GM23338 (cell line): ENCODE measurements around the gene TICRR. TPM values are rescaled to one million over a fixed set of nuclear protein-coding genes. Genes with fewer than 3 reads are reported as not detected.

Experiments
- ATAC-seq: fragments of 200-7000 bp; cut with Tn5 transposase; 3 replicates; pipeline ENCODE4 v1.9.1; 2020
- DNase-seq: peaks from one replicate; pipeline ENCODE4 v3.0.0-alpha.2; 2015; ENCODE audit warnings: low spot score
- H2AFZ ChIP-seq: fragments of 200-600 bp; sonication (generic); 2 replicates; pipeline ENCODE4 v1.8.0; 2016; ENCODE audit warnings: antibody characterized with exemption, mild to moderate bottlenecking, moderate library complexity
- H3F3A ChIP-seq: fragments of 200-600 bp; sonication (generic); replicated peaks from 2 replicates; pipeline ENCODE4 v1.8.0; 2017; ENCODE audit warnings: antibody characterized with exemption, mixed run types, low read depth
- H3K27ac ChIP-seq: fragments of 200-600 bp; sonication (generic); 2 replicates; pipeline ENCODE4 v1.6.1; 2016; ENCODE audit warnings: low read depth
- H3K27me3 ChIP-seq: fragments of 200-600 bp; sonication (generic); 2 replicates; pipeline ENCODE4 v1.8.0; 2016; ENCODE audit warnings: mild to moderate bottlenecking, mixed run types, moderate library complexity; ENCODE audit not compliant: insufficient read depth
- H3K36me3 ChIP-seq: fragments of 200-600 bp; sonication (generic); 2 replicates; pipeline ENCODE4 v1.8.0; 2016; ENCODE audit warnings: mild to moderate bottlenecking; ENCODE audit not compliant: insufficient read depth
- H3K4me1 ChIP-seq: fragments of 200-600 bp; sonication (generic); 2 replicates; pipeline ENCODE4 v1.8.0; 2016; ENCODE audit warnings: mild to moderate bottlenecking, moderate library complexity; ENCODE audit not compliant: insufficient read depth
- H3K4me2 ChIP-seq: fragments of 200-600 bp; sonication (generic); 2 replicates; pipeline ENCODE4 v1.7.1; 2017; ENCODE audit warnings: mixed run types
- H3K4me3 ChIP-seq: fragments of 200-600 bp; sonication (generic); 2 replicates; pipeline ENCODE4 v1.6.1; 2016; ENCODE audit warnings: mixed run types
- H3K79me2 ChIP-seq: fragments of 200-600 bp; sonication (generic); replicated peaks from 2 replicates; pipeline ENCODE4 v1.8.0; 2017; ENCODE audit warnings: mild to moderate bottlenecking; ENCODE audit not compliant: insufficient read depth
- H3K9me2 ChIP-seq: fragments of 200-600 bp; sonication (generic); 2 replicates; pipeline ENCODE4 v1.8.0; 2017; ENCODE audit not compliant: insufficient read depth
- H4K20me1 ChIP-seq: fragments of 200-600 bp; sonication (generic); replicated peaks from 2 replicates; pipeline ENCODE4 v1.8.0; 2017; ENCODE audit warnings: mild to moderate bottlenecking; ENCODE audit not compliant: insufficient read depth
- H3K27ac Mint-ChIP-seq: 2 replicates; pipeline ENCODE4 v1.8.0; 2020; ENCODE audit warnings: inconsistent platforms, mild to moderate bottlenecking, moderate library complexity, mixed read lengths
- H3K27me3 Mint-ChIP-seq: 3 replicates; pipeline ENCODE4 v1.8.0; 2022; ENCODE audit warnings: low read depth, mild to moderate bottlenecking, moderate library complexity, mixed read lengths, inconsistent platforms; ENCODE audit not compliant: insufficient read depth, poor library complexity
- H3K36me3 Mint-ChIP-seq: 3 replicates; pipeline ENCODE4 v1.8.0; 2021; ENCODE audit warnings: low read depth, mild to moderate bottlenecking, inconsistent platforms, moderate library complexity, mixed read lengths
- H3K4me1 Mint-ChIP-seq: 3 replicates; pipeline ENCODE4 v1.8.0; 2020; ENCODE audit warnings: mild to moderate bottlenecking, inconsistent platforms, mixed read lengths
- H3K4me3 Mint-ChIP-seq: 3 replicates; pipeline ENCODE4 v1.8.0; 2021; ENCODE audit warnings: moderate library complexity, mild to moderate bottlenecking, inconsistent platforms, mixed read lengths
- H3K9me3 Mint-ChIP-seq: 3 replicates; pipeline ENCODE4 v1.8.0; 2020; ENCODE audit warnings: moderate library complexity, mild to moderate bottlenecking, inconsistent platforms, mixed read lengths
- CREB1 ChIP-seq: fragments of 250-450 bp; sonication (Bioruptor Pico); IDR thresholded peaks from 2 replicates; pipeline ENCODE4 v1.5.0; 2020; ENCODE audit warnings: low read depth, mild to moderate bottlenecking, moderate library complexity
- EZH2 ChIP-seq: fragments of 200-600 bp; sonication (generic); IDR thresholded peaks from one replicate; pipeline ENCODE4 v1.8.0; 2017; ENCODE audit warnings: antibody characterized with exemption, mild to moderate bottlenecking, low read depth; ENCODE audit not compliant: unreplicated experiment
- EZH2phosphoT487 ChIP-seq: fragments of 200-600 bp; sonication (generic); IDR thresholded peaks from one replicate; pipeline ENCODE4 v1.8.1; 2018; ENCODE audit warnings: antibody characterized with exemption; ENCODE audit not compliant: unreplicated experiment
- JUNB ChIP-seq: IDR thresholded peaks from one replicate; pipeline ENCODE4 v1.6.1; 2016; ENCODE audit warnings: antibody characterized with exemption; ENCODE audit not compliant: unreplicated experiment
- NANOG ChIP-seq: IDR thresholded peaks from 2 replicates; pipeline ENCODE4 v1.6.1; 2016; ENCODE audit warnings: antibody characterized with exemption, borderline replicate concordance
- POLR2AphosphoS5 ChIP-seq: IDR thresholded peaks from 2 replicates; pipeline ENCODE4 v1.6.1; 2016; ENCODE audit warnings: antibody characterized with exemption, low read depth
- STAT1 ChIP-seq: IDR thresholded peaks from one replicate; pipeline ENCODE4 v1.6.1; 2016; ENCODE audit warnings: antibody characterized with exemption; ENCODE audit not compliant: unreplicated experiment
- ZNF114 ChIP-seq: fragments of 250-450 bp; sonication (Bioruptor Pico); IDR thresholded peaks from 2 replicates; pipeline ENCODE4 v1.5.0; 2020; ENCODE audit warnings: mild to moderate bottlenecking, moderate library complexity
- ZNF331 ChIP-seq: fragments of 250-450 bp; sonication (Bioruptor Pico); IDR thresholded peaks from 2 replicates; pipeline ENCODE4 v1.5.0; 2020; ENCODE audit warnings: low read depth, mild to moderate bottlenecking, moderate library complexity
- long read RNA-seq: library from polyadenylated mRNA; unstranded; transcript quantifications from one replicate; pipeline ENCODE4 v2.0.0, GENCODE V29; 2020; ENCODE audit not compliant: unreplicated experiment
- polyA plus RNA-seq: library from polyadenylated mRNA; unstranded; fragments of >200 nt; fragmentation: Nextera tagmentation; extraction: Ambion mirVana; gene quantifications from 2 replicates; pipeline ENCODE4 v1.2.1, GENCODE V29; 2016
- total RNA-seq: library from RNA; depleted of rRNA; stranded (reverse); fragments of >200 nt; shearing (Covaris generic); gene quantifications from 2 replicates; pipeline ENCODE4 v1.2.3, GENCODE V29; 2014; rRNA removed
- TF ChIP-seq, protein P1 (sequence below): IDR thresholded peaks from 2 replicates; pipeline ENCODE4 v1.6.1; 2016; ENCODE audit warnings: antibody characterized with exemption
- TF ChIP-seq, protein P2 (sequence below): IDR thresholded peaks from one replicate; pipeline ENCODE4 v1.6.1; 2018; ENCODE audit warnings: antibody characterized with exemption; ENCODE audit not compliant: unreplicated experiment

The TICRR gene, protein sequence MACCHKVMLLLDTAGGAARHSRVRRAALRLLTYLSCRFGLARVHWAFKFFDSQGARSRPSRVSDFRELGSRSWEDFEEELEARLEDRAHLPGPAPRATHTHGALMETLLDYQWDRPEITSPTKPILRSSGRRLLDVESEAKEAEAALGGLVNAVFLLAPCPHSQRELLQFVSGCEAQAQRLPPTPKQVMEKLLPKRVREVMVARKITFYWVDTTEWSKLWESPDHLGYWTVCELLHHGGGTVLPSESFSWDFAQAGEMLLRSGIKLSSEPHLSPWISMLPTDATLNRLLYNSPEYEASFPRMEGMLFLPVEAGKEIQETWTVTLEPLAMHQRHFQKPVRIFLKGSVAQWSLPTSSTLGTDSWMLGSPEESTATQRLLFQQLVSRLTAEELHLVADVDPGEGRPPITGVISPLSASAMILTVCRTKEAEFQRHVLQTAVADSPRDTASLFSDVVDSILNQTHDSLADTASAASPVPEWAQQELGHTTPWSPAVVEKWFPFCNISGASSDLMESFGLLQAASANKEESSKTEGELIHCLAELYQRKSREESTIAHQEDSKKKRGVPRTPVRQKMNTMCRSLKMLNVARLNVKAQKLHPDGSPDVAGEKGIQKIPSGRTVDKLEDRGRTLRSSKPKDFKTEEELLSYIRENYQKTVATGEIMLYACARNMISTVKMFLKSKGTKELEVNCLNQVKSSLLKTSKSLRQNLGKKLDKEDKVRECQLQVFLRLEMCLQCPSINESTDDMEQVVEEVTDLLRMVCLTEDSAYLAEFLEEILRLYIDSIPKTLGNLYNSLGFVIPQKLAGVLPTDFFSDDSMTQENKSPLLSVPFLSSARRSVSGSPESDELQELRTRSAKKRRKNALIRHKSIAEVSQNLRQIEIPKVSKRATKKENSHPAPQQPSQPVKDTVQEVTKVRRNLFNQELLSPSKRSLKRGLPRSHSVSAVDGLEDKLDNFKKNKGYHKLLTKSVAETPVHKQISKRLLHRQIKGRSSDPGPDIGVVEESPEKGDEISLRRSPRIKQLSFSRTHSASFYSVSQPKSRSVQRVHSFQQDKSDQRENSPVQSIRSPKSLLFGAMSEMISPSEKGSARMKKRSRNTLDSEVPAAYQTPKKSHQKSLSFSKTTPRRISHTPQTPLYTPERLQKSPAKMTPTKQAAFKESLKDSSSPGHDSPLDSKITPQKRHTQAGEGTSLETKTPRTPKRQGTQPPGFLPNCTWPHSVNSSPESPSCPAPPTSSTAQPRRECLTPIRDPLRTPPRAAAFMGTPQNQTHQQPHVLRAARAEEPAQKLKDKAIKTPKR (N-terminal part only)
- 37.1 and 42.3 TPM in 2 replicates for total RNA-seq
- polyA plus RNA-seq = 10.9 and 11.2 TPM in 2 replicates
- long read RNA-seq, partial matches to known transcripts = 2 of 2 reads
- long read RNA-seq, other reads (novel, unspliced or antisense) = 0 of 2 reads

GRCh38 chr15:89575146-89575655 is at the start of gene TICRR:
TICRR (plus strand) TSS chr15:89575469; CDS start chr15:89575587, 118 bp downstream.
- peaks cover 15% of the 10 kb centered on the region for H3K4me1 ChIP-seq
- peaks cover 1% of the 10 kb centered on the region; the same call in 1 of the 2 replicates for H3K36me3 ChIP-seq
- peak within 1 kb of the TSS; percentile 47; the same call in 1 of the 2 replicates for H3K27ac ChIP-seq
- H3K4me1 Mint-ChIP-seq = peaks cover 15% of the 10 kb centered on the region
- peaks cover 4% of the 10 kb centered on the region; the same call in 2 of the 3 replicates for H3K9me3 Mint-ChIP-seq
- peak within 1 kb of the TSS; percentile 83 for H3K27ac Mint-ChIP-seq
- H3K4me3 Mint-ChIP-seq = peak within 1 kb of the TSS; percentile 89
- H3K27me3 ChIP-seq = no peaks in the 10 kb centered on the region
- ATAC-seq = peak; percentile 93
- TF ChIP-seq JUNB (no peak), CREB1 (peak; percentile 75), POLR2AphosphoS5 (peak; percentile 88)
- peak within 1 kb of the TSS; percentile 97 for H3K4me2 ChIP-seq
- peak; percentile 99 for DNase-seq
- H4K20me1 ChIP-seq = peaks cover 29% of the 10 kb centered on the region
- peaks cover 12% of the 10 kb centered on the region for H3K27me3 Mint-ChIP-seq
- H3K4me3 ChIP-seq = peak within 1 kb of the TSS; percentile 95
- no peaks in the 10 kb centered on the region for H3K9me2 ChIP-seq
- H3K79me2 ChIP-seq = peaks cover 47% of the 10 kb centered on the region
- H2AFZ ChIP-seq = no peak within 1 kb of the TSS
- no peaks in the 10 kb centered on the region; the same call in 1 of the 2 replicates for H3F3A ChIP-seq
- peaks cover 32% of the 10 kb centered on the region for H3K36me3 Mint-ChIP-seq

DNA sequence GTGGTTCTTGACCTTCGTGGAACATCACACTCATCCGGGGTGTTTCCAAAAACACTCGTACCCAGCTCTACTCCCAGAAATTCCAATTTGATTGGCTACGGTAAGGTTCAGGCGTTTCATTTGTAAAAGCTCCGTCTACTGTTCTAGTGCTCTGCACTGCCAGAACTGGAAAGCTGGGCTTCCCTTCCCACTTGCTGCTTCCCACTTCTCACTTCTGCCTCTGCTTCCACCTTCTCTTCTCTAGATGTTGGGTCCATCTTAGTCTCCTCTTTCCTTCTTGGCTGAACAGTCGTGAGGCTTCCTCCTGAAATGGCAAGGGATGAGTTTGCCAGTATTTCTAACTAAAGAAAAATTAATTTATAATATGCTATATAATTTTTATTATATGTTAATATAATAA is 49.1 kb upstream of the TICRR start:
- H3K27me3 Mint-ChIP-seq = peaks cover 5% of the 10 kb centered on the region
- no peak for DNase-seq
- H3K4me2 ChIP-seq = no peak overlapping the region
- no peaks in the 10 kb centered on the region for H3K79me2 ChIP-seq
- H3K9me3 Mint-ChIP-seq = no peaks in the 10 kb centered on the region; the same call in 2 of the 3 replicates
- no peak for ATAC-seq
- no peaks in the 10 kb centered on the region for H3K36me3 Mint-ChIP-seq
- H3K36me3 ChIP-seq = no peaks in the 10 kb centered on the region
- H2AFZ ChIP-seq = no peak overlapping the region
- H3K4me1 Mint-ChIP-seq = no peaks in the 10 kb centered on the region
- no peaks in the 10 kb centered on the region for H4K20me1 ChIP-seq
- no peak overlapping the region for H3K27ac Mint-ChIP-seq
- H3K27me3 ChIP-seq = no peaks in the 10 kb centered on the region
- H3K4me3 ChIP-seq = no peak overlapping the region
- H3K4me1 ChIP-seq = no peaks in the 10 kb centered on the region
- H3K4me3 Mint-ChIP-seq = no peak overlapping the region
- no peaks in the 10 kb centered on the region for H3F3A ChIP-seq
- no peaks in the 10 kb centered on the region for H3K9me2 ChIP-seq
- no peak overlapping the region for H3K27ac ChIP-seq
- TF ChIP-seq NANOG (no peak), ZNF331 (CRISPR knock-in tag) (no peak), EZH2phosphoT487 (no peak), EZH2 (no peak), JUNB (no peak), STAT1 (no peak), ZNF114 (CRISPR knock-in tag) (no peak)
- TF ChIP-seq, protein P1, sequence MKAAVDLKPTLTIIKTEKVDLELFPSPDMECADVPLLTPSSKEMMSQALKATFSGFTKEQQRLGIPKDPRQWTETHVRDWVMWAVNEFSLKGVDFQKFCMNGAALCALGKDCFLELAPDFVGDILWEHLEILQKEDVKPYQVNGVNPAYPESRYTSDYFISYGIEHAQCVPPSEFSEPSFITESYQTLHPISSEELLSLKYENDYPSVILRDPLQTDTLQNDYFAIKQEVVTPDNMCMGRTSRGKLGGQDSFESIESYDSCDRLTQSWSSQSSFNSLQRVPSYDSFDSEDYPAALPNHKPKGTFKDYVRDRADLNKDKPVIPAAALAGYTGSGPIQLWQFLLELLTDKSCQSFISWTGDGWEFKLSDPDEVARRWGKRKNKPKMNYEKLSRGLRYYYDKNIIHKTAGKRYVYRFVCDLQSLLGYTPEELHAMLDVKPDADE = no peak
- TF ChIP-seq, protein P2, sequence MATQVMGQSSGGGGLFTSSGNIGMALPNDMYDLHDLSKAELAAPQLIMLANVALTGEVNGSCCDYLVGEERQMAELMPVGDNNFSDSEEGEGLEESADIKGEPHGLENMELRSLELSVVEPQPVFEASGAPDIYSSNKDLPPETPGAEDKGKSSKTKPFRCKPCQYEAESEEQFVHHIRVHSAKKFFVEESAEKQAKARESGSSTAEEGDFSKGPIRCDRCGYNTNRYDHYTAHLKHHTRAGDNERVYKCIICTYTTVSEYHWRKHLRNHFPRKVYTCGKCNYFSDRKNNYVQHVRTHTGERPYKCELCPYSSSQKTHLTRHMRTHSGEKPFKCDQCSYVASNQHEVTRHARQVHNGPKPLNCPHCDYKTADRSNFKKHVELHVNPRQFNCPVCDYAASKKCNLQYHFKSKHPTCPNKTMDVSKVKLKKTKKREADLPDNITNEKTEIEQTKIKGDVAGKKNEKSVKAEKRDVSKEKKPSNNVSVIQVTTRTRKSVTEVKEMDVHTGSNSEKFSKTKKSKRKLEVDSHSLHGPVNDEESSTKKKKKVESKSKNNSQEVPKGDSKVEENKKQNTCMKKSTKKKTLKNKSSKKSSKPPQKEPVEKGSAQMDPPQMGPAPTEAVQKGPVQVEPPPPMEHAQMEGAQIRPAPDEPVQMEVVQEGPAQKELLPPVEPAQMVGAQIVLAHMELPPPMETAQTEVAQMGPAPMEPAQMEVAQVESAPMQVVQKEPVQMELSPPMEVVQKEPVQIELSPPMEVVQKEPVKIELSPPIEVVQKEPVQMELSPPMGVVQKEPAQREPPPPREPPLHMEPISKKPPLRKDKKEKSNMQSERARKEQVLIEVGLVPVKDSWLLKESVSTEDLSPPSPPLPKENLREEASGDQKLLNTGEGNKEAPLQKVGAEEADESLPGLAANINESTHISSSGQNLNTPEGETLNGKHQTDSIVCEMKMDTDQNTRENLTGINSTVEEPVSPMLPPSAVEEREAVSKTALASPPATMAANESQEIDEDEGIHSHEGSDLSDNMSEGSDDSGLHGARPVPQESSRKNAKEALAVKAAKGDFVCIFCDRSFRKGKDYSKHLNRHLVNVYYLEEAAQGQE = no peak
